ENCODE data around the gene ALK. TPM values are rescaled to one million over a fixed set of nuclear protein-coding genes. Genes with fewer than 3 reads are reported as not detected.

The ALK gene
- not detected in 2 replicates for total RNA-seq

GRCh38 chr2:29921560-29921915 lies at the start of gene ALK:
TSS of gene ALK (minus strand) at chr2:29921586. CDS start at chr2:29920659, 927 bp downstream.
- TF ChIP-seq CTCF (IDR thresholded peaks at IDR 0.05; ENCODE audit: insufficient read depth, low read length, severe bottlenecking) = no peak
- FAIRE-seq (no peak), DNase-seq (ENCODE audit: low read depth) (peak; percentile 75)
- Histone ChIP-seq H3K36me3 (ENCODE audit: control insufficient read depth, insufficient read depth, low read length) (no peaks in the 10 kb centered on the region), H3K27me3 (ENCODE audit: control insufficient read depth, insufficient read depth, low read length) (peaks cover 16% of the 10 kb centered on the region), H3K4me3 (ENCODE audit: low read depth, low read length) (no peak within 1 kb of the TSS)

GRCh38 chr2:29966266-29966665 lies 44.9 kb upstream of the ALK start:
- Histone ChIP-seq H3K27me3 (ENCODE audit: control insufficient read depth, insufficient read depth, low read length) (no peaks in the 10 kb centered on the region), H3K36me3 (ENCODE audit: control insufficient read depth, insufficient read depth, low read length) (no peaks in the 10 kb centered on the region), H3K4me3 (ENCODE audit: low read depth, low read length) (no peak overlapping the region)
- DNase-seq (ENCODE audit: low read depth) (peak; percentile 32), FAIRE-seq (no peak)
- no peak for TF ChIP-seq CTCF (IDR thresholded peaks at IDR 0.05; ENCODE audit: insufficient read depth, low read length, severe bottlenecking)

DNA sequence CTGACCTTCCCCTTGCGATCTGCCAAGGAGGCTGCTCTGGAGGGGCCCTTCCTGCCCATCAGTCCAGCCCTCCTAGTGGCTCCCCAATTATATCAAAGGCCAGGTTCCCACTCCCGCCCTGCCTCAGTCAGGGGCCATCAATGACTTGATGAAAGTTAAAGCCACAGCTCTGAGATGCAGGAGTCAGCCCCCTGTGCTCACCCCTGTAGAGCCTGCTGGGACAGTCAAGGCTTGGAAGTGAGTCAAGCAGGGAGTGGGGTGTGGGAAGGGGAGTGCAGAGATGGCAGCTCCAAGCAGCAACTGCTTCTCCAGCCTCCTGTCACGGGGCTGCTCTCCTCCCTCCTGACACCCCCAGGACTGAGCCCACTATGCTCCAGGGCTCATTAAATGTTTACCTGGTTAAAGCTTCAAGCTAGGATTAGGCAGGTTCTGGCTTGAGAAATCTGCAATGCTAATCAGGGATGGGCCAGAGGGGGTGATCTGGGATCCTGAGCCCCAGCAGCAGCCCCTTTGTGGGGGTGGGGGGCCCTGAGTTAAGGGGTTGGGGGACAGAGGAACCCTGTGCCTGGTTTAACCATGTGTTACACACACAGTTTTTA lies 42.7 kb upstream of the ALK start:
- DNase-seq (ENCODE audit: low read depth) (no peak), FAIRE-seq (no peak)
- Histone ChIP-seq H3K36me3 (ENCODE audit: control insufficient read depth, insufficient read depth, low read length) (no peaks in the 10 kb centered on the region), H3K4me3 (ENCODE audit: low read depth, low read length) (no peak overlapping the region), H3K27me3 (ENCODE audit: control insufficient read depth, insufficient read depth, low read length) (no peaks in the 10 kb centered on the region)
- no peak for TF ChIP-seq CTCF (IDR thresholded peaks at IDR 0.05; ENCODE audit: insufficient read depth, low read length, severe bottlenecking)

- Histone ChIP-seq H3K4me3 (ENCODE audit: low read depth, low read length) (no peak overlapping the region), H3K36me3 (ENCODE audit: control insufficient read depth, insufficient read depth, low read length) (no peaks in the 10 kb centered on the region), H3K27me3 (ENCODE audit: control insufficient read depth, insufficient read depth, low read length) (no peaks in the 10 kb centered on the region)
- FAIRE-seq (no peak), DNase-seq (ENCODE audit: low read depth) (no peak)
- no peak for TF ChIP-seq CTCF (IDR thresholded peaks at IDR 0.05; ENCODE audit: insufficient read depth, low read length, severe bottlenecking)
These were observed 41.5 kb upstream of the ALK start for GRCh38 chr2:29962922-29963321.

DNA sequence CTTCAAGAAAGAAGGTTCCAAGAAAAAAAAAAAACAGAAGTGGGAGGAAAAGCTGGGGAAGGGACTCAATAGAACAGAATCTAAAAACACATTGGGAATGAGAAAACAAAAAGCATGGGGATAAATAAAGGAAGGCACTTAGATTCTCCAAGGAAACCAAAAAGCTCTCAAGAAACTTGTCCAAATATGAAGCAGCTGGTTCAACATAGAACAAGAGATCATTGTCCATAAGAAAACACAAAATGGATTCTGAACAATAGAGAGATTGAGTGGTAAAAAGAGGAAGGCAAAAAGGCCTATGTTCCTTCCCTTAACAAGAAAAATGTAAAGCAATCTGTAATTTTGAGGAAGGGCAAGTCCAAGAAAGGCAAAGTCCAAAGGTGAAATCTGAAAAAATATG lies 32.9 kb upstream of the ALK start:
- FAIRE-seq (no peak), DNase-seq (ENCODE audit: low read depth) (no peak)
- Histone ChIP-seq H3K4me3 (ENCODE audit: low read depth, low read length) (no peak overlapping the region), H3K27me3 (ENCODE audit: control insufficient read depth, insufficient read depth, low read length) (no peaks in the 10 kb centered on the region), H3K36me3 (ENCODE audit: control insufficient read depth, insufficient read depth, low read length) (no peaks in the 10 kb centered on the region)
- no peak for TF ChIP-seq CTCF (IDR thresholded peaks at IDR 0.05; ENCODE audit: insufficient read depth, low read length, severe bottlenecking)

DNA sequence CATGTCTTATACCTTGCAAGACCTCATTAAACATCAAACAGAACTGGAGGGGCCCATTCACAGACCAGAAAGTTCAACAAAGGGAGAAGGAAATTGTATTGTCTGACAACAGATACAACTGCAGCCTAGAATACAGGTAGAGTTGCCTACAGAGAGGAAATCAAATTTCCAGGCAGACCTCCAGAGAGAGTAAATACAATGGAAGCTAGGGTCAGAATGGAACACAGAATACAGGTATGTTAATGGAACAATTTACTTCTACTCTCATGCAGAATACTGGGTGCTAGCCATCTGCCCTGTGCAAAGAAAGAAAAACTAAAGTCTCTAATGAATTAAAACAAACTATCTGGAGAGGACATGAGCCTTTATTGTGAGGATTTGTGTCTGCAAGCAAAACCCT lies 31.6 kb upstream of the ALK start:
- DNase-seq (ENCODE audit: low read depth) (no peak), FAIRE-seq (no peak)
- H3K36me3 ChIP-seq (ENCODE audit: control insufficient read depth, insufficient read depth, low read length) = no peaks in the 10 kb centered on the region
- no peak for TF ChIP-seq CTCF (IDR thresholded peaks at IDR 0.05; ENCODE audit: insufficient read depth, low read length, severe bottlenecking)
- H3K4me3 ChIP-seq (ENCODE audit: low read depth, low read length) = no peak overlapping the region
- H3K27me3 ChIP-seq (ENCODE audit: control insufficient read depth, insufficient read depth, low read length) = no peaks in the 10 kb centered on the region
